Activated CD4-positive, alpha-beta T cell treated with anti-CD3 and anti-CD28 coated beads, Interleukin-2, amount 10 ng/mL, durations not matched to agents 7 days and 5 days (primary cell): ENCODE data around the gene KAT2B. TPM values are rescaled to one million over a fixed set of nuclear protein-coding genes. Genes with fewer than 3 reads are reported as not detected.
A peak's percentile ranks its signal among the peaks of the same experiment; 100 is the strongest.

ENCODE experiments used
- CTCF ChIA-PET: fragments of 350-600 bp; sonication (Branson Sonifier 250); formaldehyde crosslinking; loops from one replicate; lab custom pipeline; 2021; ENCODE audit warnings: antibody characterized with exemption; lab: Charles Lee
- POLR2A ChIA-PET: fragments of 350-600 bp; sonication (Branson Sonifier 250); formaldehyde crosslinking; loops from one replicate; lab custom pipeline; 2021; ENCODE audit warnings: antibody characterized with exemption; lab: Charles Lee
- DNase-seq: peaks from one replicate; pipeline ENCODE4 v3.0.0-alpha.2; 2020
- H3K27ac Mint-ChIP-seq: one replicate; pipeline ENCODE4 v1.8.0; 2021; ENCODE audit warnings: mild to moderate bottlenecking, moderate library complexity, mixed read lengths
- H3K27me3 Mint-ChIP-seq: one replicate; pipeline ENCODE4 v1.8.0; 2021; ENCODE audit warnings: mixed read lengths
- H3K36me3 Mint-ChIP-seq: one replicate; pipeline ENCODE4 v1.8.0; 2021; ENCODE audit warnings: low read depth, mixed read lengths
- H3K4me1 Mint-ChIP-seq: one replicate; pipeline ENCODE4 v1.8.0; 2021; ENCODE audit warnings: mixed read lengths
- H3K4me3 Mint-ChIP-seq: one replicate; pipeline ENCODE4 v1.8.0; 2021; ENCODE audit warnings: mild to moderate bottlenecking, moderate library complexity, mixed read lengths
- H3K9me3 Mint-ChIP-seq: one replicate; pipeline ENCODE4 v1.8.0; 2021; ENCODE audit warnings: mixed read lengths
- total RNA-seq, 2 experiments: library from RNA; stranded (reverse); gene quantifications; one replicate each; pipeline ENCODE4 v1.2.3, GENCODE V29; 2021

The KAT2B gene
- total RNA-seq, 2 experiments from 2014 or later = 84.5 to 91.3 TPM

GRCh38 chr3:20146301-20146700 lies 106.1 kb downstream of the KAT2B start:
- DNase-seq = no peak
- H3K9me3 Mint-ChIP-seq = peaks cover 4% of the 10 kb centered on the region
- ChIA-PET POLR2A (no interaction called here), CTCF (no interaction called here)
- peaks cover 3% of the 10 kb centered on the region for H3K4me1 Mint-ChIP-seq
- H3K4me3 Mint-ChIP-seq = no peak overlapping the region
- H3K27me3 Mint-ChIP-seq = no peaks in the 10 kb centered on the region
- peaks cover 79% of the 10 kb centered on the region for H3K36me3 Mint-ChIP-seq
- peak overlapping the region; percentile 3 for H3K27ac Mint-ChIP-seq

DNA sequence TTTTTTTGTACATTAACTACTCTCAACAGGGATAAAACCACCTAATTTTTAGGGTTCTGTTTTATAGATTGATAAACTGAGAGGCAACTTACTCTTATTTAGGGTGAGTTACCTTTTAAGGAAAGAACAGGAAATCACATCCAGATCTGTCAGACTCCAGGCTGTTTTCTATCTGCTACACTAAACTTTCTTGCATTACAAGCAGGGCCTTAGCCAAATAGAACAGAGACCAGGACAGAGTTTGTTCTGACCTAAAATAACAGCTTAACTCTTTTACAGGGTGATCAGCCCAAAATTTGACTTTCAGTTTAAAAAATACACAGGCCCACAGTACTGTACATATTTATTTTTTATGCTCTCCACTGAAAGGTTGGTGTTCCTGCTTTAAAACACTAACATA lies 107.1 kb downstream of the KAT2B start:
- POLR2A ChIA-PET = no interaction called here
- Mint-ChIP-seq H3K9me3 (peaks cover 2% of the 10 kb centered on the region), H3K36me3 (peaks cover 76% of the 10 kb centered on the region), H3K4me3 (no peak overlapping the region), H3K27ac (peak overlapping the region; percentile 64), H3K27me3 (no peaks in the 10 kb centered on the region), H3K4me1 (peaks cover 3% of the 10 kb centered on the region)
- CTCF ChIA-PET = interaction anchor here (1.5 kb wide), 1 partner anchor 13 kb away, joined by 4 read pairs; no protein-coding TSS in a partner anchor
- DNase-seq = no peak

GRCh38 chr3:20148466-20148865 lies 108.2 kb downstream of the KAT2B start:
- H3K27me3 Mint-ChIP-seq = no peaks in the 10 kb centered on the region
- H3K9me3 Mint-ChIP-seq = no peaks in the 10 kb centered on the region
- no peak overlapping the region for H3K4me3 Mint-ChIP-seq
- POLR2A ChIA-PET = interaction anchor here (0.6 to 0.7 kb wide), 3 partner anchors 44 to 269 kb away, joined by 3 to 4 read pairs (median 3); no protein-coding TSS in a partner anchor
- H3K4me1 Mint-ChIP-seq = peaks cover 3% of the 10 kb centered on the region
- CTCF ChIA-PET = interaction anchor here (0.7 to 1.5 kb wide), 4 partner anchors 12 to 260 kb away, joined by 3 to 6 read pairs (median 4); no protein-coding TSS in a partner anchor
- no peak overlapping the region for H3K27ac Mint-ChIP-seq
- DNase-seq = no peak
- H3K36me3 Mint-ChIP-seq = peaks cover 69% of the 10 kb centered on the region

DNA sequence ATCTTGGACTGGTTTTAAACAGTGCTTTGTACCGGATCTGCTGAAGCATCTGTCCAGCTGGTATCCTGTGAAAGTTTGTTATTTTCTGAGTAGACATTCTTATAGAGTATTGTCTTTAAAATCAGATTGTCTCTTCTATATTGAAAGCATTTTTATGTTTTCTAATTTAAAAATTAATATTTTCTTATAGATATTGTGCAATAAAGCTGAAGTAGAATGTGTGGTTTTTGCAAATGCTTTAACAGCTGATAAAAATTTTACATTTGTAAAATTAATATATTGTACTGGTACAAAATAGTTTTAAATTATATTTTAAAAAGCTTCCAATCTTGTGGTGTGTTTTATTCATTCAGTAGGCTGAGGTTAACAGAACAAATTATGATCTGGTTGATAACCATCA lies 113.8 kb downstream of the KAT2B start:
- no peaks in the 10 kb centered on the region for H3K27me3 Mint-ChIP-seq
- H3K36me3 Mint-ChIP-seq = peaks cover 68% of the 10 kb centered on the region
- H3K27ac Mint-ChIP-seq = no peak overlapping the region
- peaks cover 3% of the 10 kb centered on the region for H3K4me1 Mint-ChIP-seq
- H3K9me3 Mint-ChIP-seq = no peaks in the 10 kb centered on the region
- no peak overlapping the region for H3K4me3 Mint-ChIP-seq
- no peak for DNase-seq
- POLR2A ChIA-PET = interaction anchor here (0.5 to 0.7 kb wide), 2 partner anchors 110 to 172 kb away, joined by 3 to 8 read pairs; no protein-coding TSS in a partner anchor
- CTCF ChIA-PET = interaction anchor here (0.7 kb wide), 1 partner anchor 83 kb away, joined by 3 read pairs; no protein-coding TSS in a partner anchor

- Mint-ChIP-seq H3K9me3 (no peaks in the 10 kb centered on the region), H3K4me3 (no peak overlapping the region), H3K27ac (no peak overlapping the region), H3K36me3 (peaks cover 66% of the 10 kb centered on the region), H3K27me3 (no peaks in the 10 kb centered on the region), H3K4me1 (peaks cover 6% of the 10 kb centered on the region)
- DNase-seq = no peak
- POLR2A ChIA-PET = interaction anchor here (0.6 kb wide), 1 partner anchor 10 kb away, joined by 3 read pairs; no protein-coding TSS in a partner anchor
- CTCF ChIA-PET = interaction anchor here (0.7 to 1.4 kb wide), 2 partner anchors 47 to 84 kb away, joined by 3 to 4 read pairs; no protein-coding TSS in a partner anchor
Observed at GRCh38 chr3:20154928-20155327, 114.7 kb downstream of the KAT2B start.

- H3K4me1 Mint-ChIP-seq = peaks cover 19% of the 10 kb centered on the region
- DNase-seq = no peak
- CTCF ChIA-PET = interaction anchor here (0.6 to 1.8 kb wide), 3 partner anchors 9 to 12 kb away, joined by 3 to 4 read pairs (median 3); no protein-coding TSS in a partner anchor
- H3K36me3 Mint-ChIP-seq = peaks cover 58% of the 10 kb centered on the region
- no peaks in the 10 kb centered on the region for H3K27me3 Mint-ChIP-seq
- POLR2A ChIA-PET = no interaction called here
- peak overlapping the region; percentile 50 for H3K27ac Mint-ChIP-seq
- H3K4me3 Mint-ChIP-seq = no peak overlapping the region
- no peaks in the 10 kb centered on the region for H3K9me3 Mint-ChIP-seq
Observed at GRCh38 chr3:20160230-20160629, 120.0 kb downstream of the KAT2B start.

DNA sequence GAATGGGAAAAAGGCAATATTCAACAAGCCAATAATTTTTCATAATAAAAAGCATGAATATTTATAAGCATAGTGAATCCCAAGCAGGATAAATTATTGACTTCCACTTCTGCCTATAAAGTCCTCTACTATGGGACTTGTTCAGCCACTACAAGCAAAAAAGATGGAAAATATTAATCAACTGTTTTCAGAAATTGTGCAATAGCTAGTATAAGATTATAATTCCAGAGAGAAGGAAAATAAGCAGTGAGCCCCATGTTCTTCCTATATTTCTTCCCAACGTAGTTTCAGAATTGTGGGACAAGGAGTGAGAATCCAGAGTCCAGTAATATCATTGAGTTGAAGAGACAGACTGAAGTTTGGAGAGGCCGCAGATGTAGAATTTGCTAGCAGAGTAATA lies 121.5 kb downstream of the KAT2B start:
- CTCF ChIA-PET = interaction anchor here (1.8 kb wide), 1 partner anchor 13 kb away, joined by 4 read pairs; no protein-coding TSS in a partner anchor
- no peak overlapping the region for H3K4me3 Mint-ChIP-seq
- peaks cover 22% of the 10 kb centered on the region for H3K4me1 Mint-ChIP-seq
- H3K9me3 Mint-ChIP-seq = no peaks in the 10 kb centered on the region
- POLR2A ChIA-PET = interaction anchor here (0.6 kb wide), 1 partner anchor 167 kb away, joined by 3 read pairs; no protein-coding TSS in a partner anchor
- H3K36me3 Mint-ChIP-seq = peaks cover 58% of the 10 kb centered on the region
- no peak overlapping the region for H3K27ac Mint-ChIP-seq
- DNase-seq = no peak
- H3K27me3 Mint-ChIP-seq = no peaks in the 10 kb centered on the region

- H3K9me3 Mint-ChIP-seq = no peaks in the 10 kb centered on the region
- CTCF ChIA-PET = no interaction called here
- POLR2A ChIA-PET = interaction anchor here (0.6 kb wide), 1 partner anchor 17 kb away, joined by 3 read pairs; no protein-coding TSS in a partner anchor
- H3K4me3 Mint-ChIP-seq = no peak overlapping the region
- peaks cover 58% of the 10 kb centered on the region for H3K36me3 Mint-ChIP-seq
- peaks cover 8% of the 10 kb centered on the region for H3K4me1 Mint-ChIP-seq
- H3K27ac Mint-ChIP-seq = no peak overlapping the region
- H3K27me3 Mint-ChIP-seq = no peaks in the 10 kb centered on the region
- no peak for DNase-seq
Observed at GRCh38 chr3:20173844-20174410, 133.7 kb downstream of the KAT2B start.

GRCh38 chr3:20181276-20181675 lies 141.0 kb downstream of the KAT2B start:
- H3K9me3 Mint-ChIP-seq = no peaks in the 10 kb centered on the region
- H3K36me3 Mint-ChIP-seq = peaks cover 48% of the 10 kb centered on the region
- H3K27me3 Mint-ChIP-seq = no peaks in the 10 kb centered on the region
- peaks cover 30% of the 10 kb centered on the region for H3K4me1 Mint-ChIP-seq
- no peak overlapping the region for H3K4me3 Mint-ChIP-seq
- DNase-seq = no peak
- ChIA-PET POLR2A (no interaction called here), CTCF (interaction anchor here (1.0 kb wide), 1 partner anchor 24 kb away, joined by 3 read pairs; no protein-coding TSS in a partner anchor)
- H3K27ac Mint-ChIP-seq = no peak overlapping the region

- peaks cover 30% of the 10 kb centered on the region for H3K4me1 Mint-ChIP-seq
- peaks cover 43% of the 10 kb centered on the region for H3K36me3 Mint-ChIP-seq
- H3K27me3 Mint-ChIP-seq = no peaks in the 10 kb centered on the region
- ChIA-PET CTCF (interaction anchor here (1.4 kb wide), 1 partner anchor 33 kb away, joined by 6 read pairs; no protein-coding TSS in a partner anchor), POLR2A (no interaction called here)
- peak overlapping the region; percentile 10 for H3K27ac Mint-ChIP-seq
- DNase-seq = no peak
- no peak overlapping the region for H3K4me3 Mint-ChIP-seq
- H3K9me3 Mint-ChIP-seq = no peaks in the 10 kb centered on the region
Observed at GRCh38 chr3:20182206-20182605, 142.0 kb downstream of the KAT2B start.

- Mint-ChIP-seq H3K9me3 (no peaks in the 10 kb centered on the region), H3K4me3 (no peak overlapping the region), H3K27me3 (no peaks in the 10 kb centered on the region), H3K27ac (no peak overlapping the region), H3K36me3 (peaks cover 20% of the 10 kb centered on the region), H3K4me1 (peaks cover 19% of the 10 kb centered on the region)
- POLR2A ChIA-PET = no interaction called here
- CTCF ChIA-PET = interaction anchor here (0.6 to 3.4 kb wide), 5 partner anchors 10 to 298 kb away, joined by 3 to 16 read pairs (median 4); partner anchors contain the start of gene KAT2B
- peak; percentile 46 for DNase-seq
Observed at GRCh38 chr3:20185331-20185678, 145.1 kb downstream of the KAT2B start.

- DNase-seq = peak; percentile 100
- Mint-ChIP-seq H3K9me3 (no peaks in the 10 kb centered on the region), H3K4me1 (peaks cover 17% of the 10 kb centered on the region), H3K27ac (no peak within 1 kb of the TSS), H3K36me3 (peaks cover 17% of the 10 kb centered on the region), H3K27me3 (no peaks in the 10 kb centered on the region), H3K4me3 (no peak within 1 kb of the TSS)
- POLR2A ChIA-PET = interaction anchor here (1.0 kb wide), 1 partner anchor 145 kb away, joined by 3 read pairs; no protein-coding TSS in a partner anchor
- CTCF ChIA-PET = interaction anchor here (0.6 to 3.4 kb wide), 5 partner anchors 9 to 298 kb away, joined by 3 to 16 read pairs (median 4); partner anchors contain the start of gene KAT2B
Observed at GRCh38 chr3:20185679-20186599, 145.7 kb downstream of the KAT2B start, which contains the start of gene SGO1. Gene SGO1 (minus strand): TSS chr3:20186206. CDS start chr3:20184027, 2,179 bp downstream.
